ENCODE measurements around the gene LYRM4. TPM values are rescaled to one million over a fixed set of nuclear protein-coding genes. Genes with fewer than 3 reads are reported as not detected.
A peak's percentile ranks its signal among the peaks of the same experiment; 100 is the strongest.

Gene LYRM4
- total RNA-seq, 1 donor from 2014 or later = 28.5 TPM

DNA sequence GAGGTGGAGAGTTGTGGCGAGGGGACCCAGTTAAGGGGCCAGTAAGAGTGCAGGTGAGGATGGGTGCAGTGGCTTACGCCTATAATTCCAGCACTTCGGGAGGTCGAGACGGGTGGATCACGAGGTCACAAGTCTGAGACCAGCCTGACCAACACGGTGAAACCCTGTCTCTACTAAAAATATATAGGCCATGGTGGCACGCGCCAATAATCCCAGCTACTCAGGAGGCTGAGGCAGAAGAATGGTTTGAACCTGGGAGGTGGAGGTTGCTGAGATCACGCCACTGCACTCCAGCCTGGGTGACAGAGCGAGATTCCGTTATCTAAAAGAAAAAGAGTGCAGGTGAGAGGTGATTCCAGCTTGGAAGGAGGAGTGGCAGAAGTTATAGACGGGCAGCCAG, 147.7 kb downstream of the LYRM4 start:
- Histone ChIP-seq H3K27me3 (ENCODE audit: low read depth) (no peaks in the 10 kb centered on the region), H3K4me1 (peaks cover 47% of the 10 kb centered on the region), H3K4me3 (no peak overlapping the region), H3K36me3 (no peaks in the 10 kb centered on the region), H3K27ac (replicated peaks) (no peak overlapping the region), H3K9me3 (replicated peaks) (no peaks in the 10 kb centered on the region)
- intact Hi-C loops (cut with micrococcal nuclease) = no loop called here
- no peak for DNase-seq
- TF ChIP-seq, protein P1, sequence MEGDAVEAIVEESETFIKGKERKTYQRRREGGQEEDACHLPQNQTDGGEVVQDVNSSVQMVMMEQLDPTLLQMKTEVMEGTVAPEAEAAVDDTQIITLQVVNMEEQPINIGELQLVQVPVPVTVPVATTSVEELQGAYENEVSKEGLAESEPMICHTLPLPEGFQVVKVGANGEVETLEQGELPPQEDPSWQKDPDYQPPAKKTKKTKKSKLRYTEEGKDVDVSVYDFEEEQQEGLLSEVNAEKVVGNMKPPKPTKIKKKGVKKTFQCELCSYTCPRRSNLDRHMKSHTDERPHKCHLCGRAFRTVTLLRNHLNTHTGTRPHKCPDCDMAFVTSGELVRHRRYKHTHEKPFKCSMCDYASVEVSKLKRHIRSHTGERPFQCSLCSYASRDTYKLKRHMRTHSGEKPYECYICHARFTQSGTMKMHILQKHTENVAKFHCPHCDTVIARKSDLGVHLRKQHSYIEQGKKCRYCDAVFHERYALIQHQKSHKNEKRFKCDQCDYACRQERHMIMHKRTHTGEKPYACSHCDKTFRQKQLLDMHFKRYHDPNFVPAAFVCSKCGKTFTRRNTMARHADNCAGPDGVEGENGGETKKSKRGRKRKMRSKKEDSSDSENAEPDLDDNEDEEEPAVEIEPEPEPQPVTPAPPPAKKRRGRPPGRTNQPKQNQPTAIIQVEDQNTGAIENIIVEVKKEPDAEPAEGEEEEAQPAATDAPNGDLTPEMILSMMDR (IDR thresholded peaks at IDR 0.05; ENCODE audit: borderline replicate concordance) = no peak

DNA sequence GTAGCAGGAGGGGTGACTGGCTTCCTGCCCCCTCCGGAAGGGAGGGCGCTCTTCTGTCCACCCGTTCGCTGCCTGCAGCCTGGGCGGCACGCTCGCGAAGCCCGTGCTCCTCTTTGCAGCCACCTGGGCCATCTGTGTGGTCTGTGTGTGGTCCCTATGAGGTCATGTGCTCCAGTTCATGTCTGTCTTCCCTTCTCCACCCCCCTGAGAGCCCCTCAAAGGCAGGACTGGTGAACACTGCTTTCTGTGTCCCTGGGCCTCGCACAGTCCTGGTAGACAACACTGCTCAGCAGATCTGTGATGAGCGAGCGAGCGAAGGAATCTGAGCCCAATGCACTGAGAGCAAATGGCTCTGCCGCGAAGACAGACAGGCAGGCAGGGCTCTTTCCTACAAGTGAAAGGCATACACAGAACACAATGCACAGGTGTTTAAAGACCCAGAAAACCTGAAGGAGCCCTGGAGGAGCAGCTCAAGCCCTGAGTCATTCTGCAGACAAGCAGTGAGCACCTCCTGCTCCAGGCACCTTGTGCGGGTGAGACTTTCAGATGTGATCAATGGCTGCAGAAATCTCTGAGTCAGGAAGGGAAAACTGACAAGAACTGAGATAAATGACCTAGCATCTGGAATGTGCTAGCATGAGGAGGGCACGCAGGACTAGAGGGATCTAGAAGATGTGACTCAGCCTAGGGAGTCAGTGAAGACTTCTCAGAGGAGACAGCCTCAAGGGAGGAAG, 148.5 kb downstream of the LYRM4 start:
- Histone ChIP-seq H3K36me3 (no peaks in the 10 kb centered on the region), H3K4me1 (peaks cover 47% of the 10 kb centered on the region), H3K4me3 (no peak overlapping the region), H3K27me3 (ENCODE audit: low read depth) (no peaks in the 10 kb centered on the region), H3K9me3 (replicated peaks) (no peaks in the 10 kb centered on the region), H3K27ac (replicated peaks) (no peak overlapping the region)
- TF ChIP-seq, protein P1 (IDR thresholded peaks at IDR 0.05; ENCODE audit: borderline replicate concordance) = no peak
- DNase-seq = no peak
- intact Hi-C loops (cut with micrococcal nuclease) = no loop called here

DNA sequence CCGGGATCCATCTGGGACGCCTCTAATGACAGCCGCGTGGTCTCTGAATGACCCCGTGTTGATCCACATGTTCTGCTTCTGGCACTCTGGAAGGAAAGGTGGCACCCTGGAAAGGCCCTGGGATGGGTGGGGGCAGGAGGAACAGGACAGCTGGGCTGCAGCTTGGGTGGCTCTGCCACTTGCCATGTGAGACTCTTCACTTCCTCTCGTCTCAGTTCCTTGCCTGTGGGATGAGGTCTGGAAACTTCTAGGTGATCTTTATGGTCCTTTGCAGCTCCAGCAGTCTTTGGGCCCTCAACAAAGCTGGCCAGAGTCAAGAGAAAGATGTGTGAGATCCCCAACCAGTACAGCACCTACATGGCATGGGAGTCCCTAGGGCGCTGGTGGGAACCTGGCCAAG, 149.1 kb downstream of the LYRM4 start:
- Histone ChIP-seq H3K36me3 (no peaks in the 10 kb centered on the region), H3K9me3 (replicated peaks) (no peaks in the 10 kb centered on the region), H3K27me3 (ENCODE audit: low read depth) (no peaks in the 10 kb centered on the region), H3K4me1 (peaks cover 53% of the 10 kb centered on the region), H3K27ac (replicated peaks) (no peak overlapping the region), H3K4me3 (no peak overlapping the region)
- intact Hi-C loops (cut with micrococcal nuclease) = no loop called here
- TF ChIP-seq, protein P1 (IDR thresholded peaks at IDR 0.05; ENCODE audit: borderline replicate concordance) = no peak
- DNase-seq = no peak

DNA sequence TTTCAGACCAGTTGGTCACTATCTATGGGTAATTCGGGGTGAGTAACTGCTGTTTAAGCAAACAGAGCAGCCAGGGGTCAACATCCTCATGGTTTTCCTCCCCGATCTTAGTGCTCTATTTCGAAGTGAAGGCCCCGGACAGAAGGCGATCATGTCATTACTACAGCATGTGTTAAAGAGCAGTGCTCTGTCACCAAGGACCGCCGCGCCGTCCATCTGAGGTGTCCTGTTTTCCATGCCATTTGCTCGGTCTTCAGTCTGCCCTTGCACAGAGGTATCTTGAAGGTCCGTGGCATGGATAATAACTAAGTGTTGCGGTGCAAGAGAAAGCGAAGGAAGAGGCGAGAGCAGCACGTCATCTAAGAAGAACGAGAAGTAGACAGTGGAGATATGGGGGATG, 150.5 kb downstream of the LYRM4 start:
- Histone ChIP-seq H3K4me1 (peaks cover 50% of the 10 kb centered on the region), H3K9me3 (replicated peaks) (no peaks in the 10 kb centered on the region), H3K27ac (replicated peaks) (peak overlapping the region; percentile 91), H3K36me3 (no peaks in the 10 kb centered on the region), H3K4me3 (no peak overlapping the region), H3K27me3 (ENCODE audit: low read depth) (no peaks in the 10 kb centered on the region)
- TF ChIP-seq, protein P1 (IDR thresholded peaks at IDR 0.05; ENCODE audit: borderline replicate concordance) = no peak
- intact Hi-C loops (cut with micrococcal nuclease) = no loop called here
- no peak for DNase-seq

DNA sequence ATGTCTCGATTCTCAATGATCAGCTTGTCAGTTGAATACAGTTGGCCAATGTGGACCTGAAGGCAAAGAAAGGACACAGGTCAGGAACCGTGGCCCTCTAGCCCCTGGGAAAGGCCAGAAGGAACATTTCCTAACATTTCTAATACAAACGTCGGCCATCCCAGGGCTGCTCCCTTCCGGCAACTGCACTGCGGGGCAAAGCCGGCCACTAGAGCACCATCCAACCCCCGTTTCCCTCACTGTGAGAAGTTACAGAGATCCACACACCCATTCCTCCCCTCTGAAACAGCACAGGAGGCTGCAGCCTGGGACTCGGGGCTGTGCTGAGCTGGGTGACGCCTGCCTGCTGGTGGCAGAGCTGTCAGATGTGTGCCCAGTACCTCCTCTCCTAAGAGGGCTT, 151.3 kb downstream of the LYRM4 start:
- Histone ChIP-seq H3K9me3 (replicated peaks) (no peaks in the 10 kb centered on the region), H3K36me3 (no peaks in the 10 kb centered on the region), H3K4me3 (no peak overlapping the region), H3K27me3 (ENCODE audit: low read depth) (no peaks in the 10 kb centered on the region), H3K4me1 (peaks cover 42% of the 10 kb centered on the region), H3K27ac (replicated peaks) (peak overlapping the region; percentile 91)
- TF ChIP-seq, protein P1 (IDR thresholded peaks at IDR 0.05; ENCODE audit: borderline replicate concordance) = no peak
- intact Hi-C loops (cut with micrococcal nuclease) = no loop called here
- no peak for DNase-seq

Measured in left ventricle myocardium inferior (tissue), 1 donor.